GM23248 (cell line): ENCODE data around the gene GJD3. TPM values are rescaled to one million over a fixed set of nuclear protein-coding genes. Genes with fewer than 3 reads are reported as not detected.
A peak's percentile ranks its signal among the peaks of the same experiment; 100 is the strongest.

ENCODE experiments used
- DNase-seq: peaks from one replicate; pipeline ENCODE4 v3.0.0-alpha.2; 2015
- H2AFZ ChIP-seq: fragments of 200-600 bp; sonication (generic); 2 replicates; pipeline ENCODE4 v1.6.1; 2016; ENCODE audit warnings: antibody characterized with exemption
- H3F3A ChIP-seq: fragments of 200-600 bp; sonication (generic); 2 replicates; pipeline ENCODE4 v1.6.1; 2016; ENCODE audit warnings: mild to moderate bottlenecking, antibody characterized with exemption, mixed run types; ENCODE audit not compliant: insufficient read depth
- H3K27ac ChIP-seq: fragments of 200-600 bp; sonication (generic); 2 replicates; pipeline ENCODE4 v1.5.1; 2016; ENCODE audit warnings: mild to moderate bottlenecking
- H3K27me3 ChIP-seq: fragments of 200-600 bp; sonication (generic); replicated peaks from 2 replicates; pipeline ENCODE4 v1.6.1; 2016; ENCODE audit warnings: mild to moderate bottlenecking; ENCODE audit not compliant: insufficient read depth
- H3K36me3 ChIP-seq: fragments of 200-600 bp; sonication (generic); 2 replicates; pipeline ENCODE4 v1.6.1; 2016; ENCODE audit warnings: low read depth, mild to moderate bottlenecking
- H3K4me1 ChIP-seq: fragments of 200-600 bp; sonication (generic); 2 replicates; pipeline ENCODE4 v1.6.1; 2016; ENCODE audit warnings: mild to moderate bottlenecking; ENCODE audit not compliant: insufficient read depth
- H3K4me2 ChIP-seq: fragments of 200-600 bp; sonication (generic); one replicate; pipeline ENCODE4 v1.6.1; 2016; ENCODE audit warnings: mild to moderate bottlenecking; ENCODE audit not compliant: unreplicated experiment
- H3K4me3 ChIP-seq: fragments of 200-600 bp; sonication (generic); 2 replicates; pipeline ENCODE4 v1.5.1; 2016; ENCODE audit warnings: mild to moderate bottlenecking
- H3K79me2 ChIP-seq: fragments of 200-600 bp; sonication (generic); 2 replicates; pipeline ENCODE4 v1.6.1; 2016; ENCODE audit warnings: mild to moderate bottlenecking; ENCODE audit not compliant: insufficient read depth
- H3K9ac ChIP-seq: fragments of 200-600 bp; sonication (generic); 2 replicates; pipeline ENCODE4 v1.6.1; 2016; ENCODE audit warnings: mild to moderate bottlenecking
- H3K9me2 ChIP-seq: fragments of 200-600 bp; sonication (generic); 2 replicates; pipeline ENCODE4 v1.6.1; 2016; ENCODE audit warnings: mixed run types, mild to moderate bottlenecking, moderate library complexity; ENCODE audit not compliant: insufficient read depth
- H3K9me3 ChIP-seq: fragments of 200-600 bp; sonication (generic); one replicate; pipeline ENCODE4 v1.6.1; 2017; ENCODE audit warnings: low read depth
- H4K20me1 ChIP-seq: fragments of 200-600 bp; sonication (generic); 2 replicates; pipeline ENCODE4 v1.6.0; 2016; ENCODE audit not compliant: insufficient read depth
- EZH2 ChIP-seq: fragments of 200-600 bp; sonication (generic); IDR thresholded peaks from 2 replicates; pipeline ENCODE4 v1.6.1; 2018; ENCODE audit warnings: antibody characterized with exemption, mild to moderate bottlenecking; ENCODE audit not compliant: insufficient read depth, poor library complexity, severe bottlenecking
- EZH2phosphoT487 ChIP-seq: fragments of 200-600 bp; sonication (generic); IDR thresholded peaks from 2 replicates; pipeline ENCODE4 v1.6.1; 2018; ENCODE audit warnings: antibody characterized with exemption, moderate library complexity, mild to moderate bottlenecking, low read depth; ENCODE audit not compliant: insufficient read depth
- WGBS, 2 experiments: methylation state at CpG; one replicate each; pipeline ENCODE4 v1.1.6; 2015 to 2017; ENCODE audit warnings: low lambda C conversion rate in 2 of 2, low coverage in 1 of 2; ENCODE audit errors: missing lambda C conversion rate in 2 of 2; 5-methylcytosine and 5-hydroxymethylcytosine counted together
- in situ Hi-C: fragments of 300-500 bp; cut with MboI; formaldehyde crosslinking; loops from 2 replicates; pipeline ENCODE4 v1.15.0; 2020
- polyA plus RNA-seq: library from polyadenylated mRNA; unstranded; fragments of >200 nt; fragmentation: Nextera tagmentation; extraction: Ambion mirVana; gene quantifications from 2 replicates; pipeline ENCODE4 v1.2.1, GENCODE V29; 2016
- total RNA-seq: library from RNA; depleted of rRNA; stranded (reverse); fragments of >200 nt; shearing (Covaris generic); gene quantifications from 2 replicates; pipeline ENCODE4 v1.2.3, GENCODE V29; 2014

GJD3 gene
- total and polyA plus RNA-seq, 2 experiments from 2014 or later, result 1.2 to 2.0 TPM

DNA sequence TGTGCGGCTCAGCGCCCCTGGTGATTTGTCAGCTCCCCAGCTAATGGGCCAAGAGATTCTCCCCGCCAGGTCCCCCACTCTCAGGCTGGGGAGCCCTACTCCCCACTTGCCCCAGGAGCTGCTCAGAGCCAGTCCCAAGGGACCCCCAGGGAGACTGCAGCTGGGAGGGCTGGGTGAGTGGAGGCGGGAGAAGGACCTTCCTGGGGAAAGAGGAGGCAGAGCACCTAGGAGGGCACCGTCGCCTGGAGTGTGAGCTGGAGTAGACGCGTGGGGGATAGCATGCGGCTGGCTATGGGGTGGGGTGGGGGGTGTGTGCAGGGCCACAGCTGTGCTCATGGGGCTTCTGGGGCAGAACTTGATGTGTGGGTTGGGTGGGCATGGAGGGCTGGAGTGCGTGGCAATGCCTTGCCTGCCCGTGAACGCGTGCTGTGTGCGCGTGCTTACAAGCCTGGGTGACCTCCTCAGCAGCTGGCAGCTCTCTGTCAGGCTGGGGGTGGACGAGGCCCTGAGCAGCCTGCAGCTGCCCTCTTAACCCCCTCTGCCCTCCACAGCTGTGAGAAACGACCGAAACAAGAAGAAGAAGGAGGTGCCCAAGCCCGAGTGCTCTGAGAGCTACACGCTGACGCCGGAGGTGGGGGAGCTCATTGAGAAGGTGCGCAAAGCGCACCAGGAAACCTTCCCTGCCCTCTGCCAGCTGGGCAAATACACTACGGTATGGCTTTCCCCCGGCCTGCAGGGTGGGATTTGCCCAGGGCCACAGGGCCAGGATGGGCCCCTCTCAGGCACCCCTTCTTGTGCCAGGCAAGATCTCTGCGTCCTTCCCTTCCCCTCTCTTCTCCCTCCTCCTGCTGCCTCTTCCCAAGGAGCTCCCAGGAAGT, 12.9 kb downstream of the GJD3 start:
- Histone ChIP-seq H3K4me3 (no peak overlapping the region), H3F3A (peaks cover 10% of the 10 kb centered on the region; the same call in 1 of the 2 replicates), H3K27me3 (no peaks in the 10 kb centered on the region), H3K9me3 (no peaks in the 10 kb centered on the region), H3K36me3 (peaks cover 8% of the 10 kb centered on the region; the same call in 1 of the 2 replicates), H3K4me1 (peaks cover 27% of the 10 kb centered on the region; the same call in 1 of the 2 replicates), H3K27ac (no peak overlapping the region), H2AFZ (no peak overlapping the region), H3K79me2 (peaks cover 47% of the 10 kb centered on the region), H3K4me2 (no peak overlapping the region), H3K9ac (no peak overlapping the region), H4K20me1 (no peaks in the 10 kb centered on the region), H3K9me2 (no peaks in the 10 kb centered on the region)
- in situ Hi-C loops, result loop anchor here (10.0 to 25.0 kb wide), 2 partner anchors 47 to 436 kb away; partner anchors contain the start of genes KRT27, KRT28 and RARA
- TF ChIP-seq EZH2phosphoT487, result no peak
- no peak for TF ChIP-seq EZH2
- 88 to 89% methylated on average over 27 of the region's 27 CpGs for WGBS, 2 experiments
- no peak for DNase-seq

DNA sequence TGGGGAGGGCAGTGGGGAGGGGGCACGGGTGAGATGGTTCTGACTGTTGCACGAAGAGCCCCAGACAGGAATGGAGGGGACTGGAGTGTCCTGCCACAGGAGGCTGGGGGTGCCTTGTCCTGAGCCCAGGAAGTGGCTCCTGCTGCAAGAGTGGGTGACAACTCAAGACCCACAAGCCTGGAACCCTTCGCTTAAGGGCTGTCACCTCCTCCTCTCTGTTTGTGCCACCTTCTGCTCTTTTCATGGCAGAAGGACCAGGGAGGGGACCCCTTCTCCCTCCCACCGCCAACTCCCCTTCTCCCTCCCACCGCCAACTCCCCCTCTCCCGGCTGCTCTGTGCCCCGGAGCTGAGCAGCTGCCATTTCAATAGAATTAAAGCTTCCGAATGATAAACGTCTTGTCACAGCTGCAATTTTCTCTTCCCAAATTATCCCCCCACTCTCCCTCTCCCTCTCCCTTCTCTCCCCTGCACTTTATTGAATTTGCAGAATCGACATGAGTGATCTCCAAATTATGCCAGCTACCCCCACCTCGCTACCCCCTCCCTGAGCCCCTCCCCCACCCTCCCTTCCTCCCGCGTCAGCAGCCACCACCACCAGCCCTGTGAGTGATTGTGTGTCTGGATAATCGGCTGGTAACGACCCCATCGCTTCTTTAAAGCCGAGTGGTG, 13.7 kb downstream of the GJD3 start:
- H3K4me2 ChIP-seq, result no peak overlapping the region
- H3F3A ChIP-seq, result peaks cover 14% of the 10 kb centered on the region
- H2AFZ ChIP-seq, result no peak overlapping the region
- whole genome bisulfite sequencing, 2 experiments, result 77 to 94% methylated on average over 5 to 17 of the region's 17 CpGs
- DNase-seq, result no peak
- H3K27ac ChIP-seq, result no peak overlapping the region
- no peaks in the 10 kb centered on the region for H3K27me3 ChIP-seq
- peaks cover 35% of the 10 kb centered on the region for H3K4me1 ChIP-seq
- peaks cover 55% of the 10 kb centered on the region for H3K79me2 ChIP-seq
- in situ Hi-C loops, result loop anchor here (10.0 to 25.0 kb wide), 2 partner anchors 46 to 436 kb away; partner anchors contain the start of genes KRT27, KRT28 and RARA
- peaks cover 8% of the 10 kb centered on the region; the same call in 1 of the 2 replicates for H3K36me3 ChIP-seq
- H4K20me1 ChIP-seq, result no peaks in the 10 kb centered on the region
- no peaks in the 10 kb centered on the region for H3K9me2 ChIP-seq
- no peak for TF ChIP-seq EZH2phosphoT487
- TF ChIP-seq EZH2, result no peak
- H3K4me3 ChIP-seq, result no peak overlapping the region
- 0 out of 2 replicates have a peak overlapping the region, but pooled peaks have one; percentile 21 for H3K9ac ChIP-seq
- no peaks in the 10 kb centered on the region for H3K9me3 ChIP-seq

DNA sequence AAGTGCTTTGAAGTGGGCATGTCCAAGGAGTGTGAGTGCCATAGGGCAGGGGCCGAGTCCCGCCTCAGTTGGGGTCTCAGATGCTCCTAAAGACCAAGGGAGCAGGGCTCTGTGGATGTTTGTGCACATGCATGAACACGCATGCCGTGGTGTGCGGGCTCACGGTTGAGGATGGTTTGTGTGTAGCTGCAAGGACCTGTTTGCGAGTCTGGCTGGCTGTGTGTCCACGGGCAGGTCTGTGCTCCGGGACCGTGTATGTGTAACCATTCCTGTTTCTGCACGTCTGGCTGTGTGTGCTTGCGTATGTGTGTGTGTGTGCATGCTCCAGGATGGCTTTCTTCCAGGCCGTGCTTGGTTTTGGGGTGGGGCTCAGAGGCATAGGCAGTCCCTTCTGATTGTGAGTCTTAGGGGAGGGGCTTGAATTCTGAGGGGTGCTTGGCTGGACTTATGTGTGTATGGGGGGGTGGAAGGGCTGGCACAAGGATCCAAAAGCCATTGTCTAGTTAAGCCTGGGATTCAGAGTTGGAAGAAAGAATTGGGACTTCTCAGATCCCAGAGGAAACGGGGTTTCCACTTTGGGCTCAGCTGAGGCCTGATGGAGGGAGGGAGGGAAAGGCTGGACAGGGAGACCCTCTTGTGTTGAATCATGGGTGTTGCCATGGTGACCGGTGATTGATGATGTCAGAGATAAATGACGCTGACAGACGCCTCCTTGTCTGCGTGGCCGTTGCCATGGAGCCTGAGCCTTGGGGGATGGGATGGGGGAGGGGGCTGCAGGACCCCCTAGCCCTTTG, 14.4 kb downstream of the GJD3 start:
- Histone ChIP-seq H3K27ac (no peak overlapping the region), H3K4me3 (no peak overlapping the region)
- in situ Hi-C loops, result loop anchor here (10.0 to 25.0 kb wide), 2 partner anchors 45 to 437 kb away; partner anchors contain the start of genes KRT27, KRT28 and RARA

More for the DNA sequence above, 14.4 kb downstream of the GJD3 start:
- H3K36me3 ChIP-seq, result peaks cover 8% of the 10 kb centered on the region; the same call in 1 of the 2 replicates
- no peak overlapping the region for H3K4me2 ChIP-seq
- no peaks in the 10 kb centered on the region for H4K20me1 ChIP-seq
- H2AFZ ChIP-seq, result no peak overlapping the region
- 57 to 60% methylated on average over 19 of the region's 19 CpGs for WGBS, 2 experiments
- 0 out of 2 replicates have a peak overlapping the region, but pooled peaks have one; percentile 21 for H3K9ac ChIP-seq
- no peak for DNase-seq
- no peaks in the 10 kb centered on the region for H3K9me2 ChIP-seq
- H3K79me2 ChIP-seq, result peaks cover 62% of the 10 kb centered on the region
- H3K9me3 ChIP-seq, result no peaks in the 10 kb centered on the region
- no peaks in the 10 kb centered on the region for H3K27me3 ChIP-seq
- peaks cover 38% of the 10 kb centered on the region for H3K4me1 ChIP-seq
- TF ChIP-seq EZH2 (no peak), EZH2phosphoT487 (no peak)
- H3F3A ChIP-seq, result peaks cover 18% of the 10 kb centered on the region
